ENCODE measurements around the gene RTN4RL2.

GRCh38 chr11:57462597-57462996 lies 2.3 kb downstream of the RTN4RL2 start:
- TF ChIP-seq CTCF (IDR thresholded peaks at IDR 0.05) (no peak), EP300 (IDR thresholded peaks at IDR 0.05) (no peak), POLR2AphosphoS5 (IDR thresholded peaks at IDR 0.05) (no peak), POLR2A (IDR thresholded peaks at IDR 0.05) (no peak)
